A549 treated with ZK216348 at 1 μM for 4 hours (cell line): ENCODE data around the gene CDPF1. TPM values are rescaled to one million over a fixed set of nuclear protein-coding genes. Genes with fewer than 3 reads are reported as not detected.

ENCODE experiments used
- total RNA-seq: library from RNA; stranded (reverse); fragments of 200-300 nt; extraction: Qiagen RNA extraction; gene quantifications from 5 replicates; pipeline ENCODE4 v1.2.3, GENCODE V29; 2022; ENCODE audit warnings: low read depth

CDPF1 gene, protein sequence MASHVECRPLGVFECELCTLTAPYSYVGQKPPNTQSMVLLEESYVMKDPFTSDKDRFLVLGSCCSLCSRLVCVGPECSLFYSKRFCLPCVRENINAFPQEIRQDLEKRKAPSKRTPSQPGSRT
- 7.0 to 13.1 TPM (median 10.4 TPM) in 5 replicates for total RNA-seq

DNA sequence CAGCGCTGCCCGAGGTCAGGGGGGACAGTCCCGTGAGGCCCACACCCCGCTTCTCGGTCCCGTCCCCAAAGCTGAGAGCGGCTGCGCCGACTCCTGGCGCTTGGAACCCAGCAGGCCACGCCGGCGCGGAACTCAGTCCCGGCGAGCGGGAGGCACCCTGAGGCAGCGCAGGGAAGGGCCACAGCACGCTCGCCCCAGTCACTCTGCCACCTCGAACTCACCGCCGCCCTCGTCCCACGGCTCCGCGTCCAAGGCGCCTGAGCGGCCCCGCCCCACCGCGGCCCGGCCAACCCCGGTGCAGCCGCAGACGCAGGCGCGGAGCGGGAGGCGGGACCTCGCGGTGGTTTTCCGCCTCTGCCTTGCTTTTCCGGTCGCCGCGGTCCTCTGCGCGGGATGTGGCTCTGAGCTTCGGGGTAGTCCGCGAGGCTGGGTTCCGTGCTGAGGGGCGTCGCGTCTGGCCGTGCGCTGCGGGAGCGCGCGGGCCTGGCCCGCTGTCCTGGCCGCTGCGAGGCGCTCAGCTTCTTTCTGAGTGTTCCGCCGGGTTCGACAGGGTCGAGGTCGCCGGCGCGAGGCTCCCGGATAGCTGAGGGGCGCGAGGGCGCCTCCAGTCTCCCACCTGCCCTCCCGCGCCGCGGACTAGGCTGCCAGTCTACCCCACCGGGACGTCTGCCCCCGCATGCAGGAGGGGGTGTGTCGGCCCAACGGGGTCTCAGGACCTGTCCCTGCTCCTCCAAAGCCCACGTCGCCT is at the start of gene CDPF1:
Gene CDPF1, minus strand, starts transcription at position 259 of the 748 bp plus-strand sequence. CDS start 2,009 bp downstream, outside the sequence.

DNA sequence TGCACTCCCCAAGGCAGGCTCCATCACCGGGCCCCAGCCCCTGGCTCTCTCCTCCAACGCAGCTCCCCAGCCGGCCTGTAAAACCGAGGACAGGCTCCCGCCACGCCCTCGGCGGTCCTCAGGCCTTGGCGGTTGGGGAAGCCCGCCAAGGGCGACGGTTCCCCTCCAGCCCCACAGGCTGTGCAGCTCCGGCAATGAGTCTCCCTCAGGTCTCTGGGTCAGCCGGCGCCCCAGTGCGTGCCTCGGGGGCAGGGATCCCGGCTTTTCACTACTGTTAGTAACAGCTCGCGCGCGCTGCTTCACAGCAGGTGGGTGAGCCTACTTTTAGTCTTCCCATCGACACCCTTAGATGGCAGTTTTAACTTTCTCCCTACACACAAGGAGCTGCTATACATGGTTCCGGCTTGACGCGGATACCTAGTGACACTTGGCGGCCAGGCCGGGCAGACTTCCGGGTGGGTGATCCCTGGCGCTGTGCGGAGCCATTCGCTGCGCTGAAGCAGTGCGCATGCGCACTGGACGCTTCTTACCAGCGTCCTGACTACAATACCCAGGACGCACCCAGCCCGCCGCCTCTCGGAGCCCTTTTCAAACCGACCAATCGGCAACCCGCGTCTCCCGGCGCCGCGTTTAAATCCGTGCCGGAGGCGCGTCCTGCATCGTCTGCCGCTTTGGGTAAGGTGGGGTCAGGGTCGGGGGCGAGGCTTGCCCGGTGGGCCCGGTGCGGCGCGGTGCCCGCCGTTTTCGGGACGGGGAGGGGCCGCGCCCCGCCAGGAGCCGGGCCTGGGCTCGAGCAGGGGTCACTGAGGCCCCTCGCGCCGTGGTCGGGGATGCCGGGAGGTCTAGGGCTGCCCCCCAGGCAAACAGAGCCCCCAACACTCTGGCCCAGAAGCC is 46.4 kb upstream of the CDPF1 start, which contains the start of gene GTSE1:
Gene GTSE1, plus strand, starts transcription at position 614 of the 894 bp plus-strand sequence. CDS start 531 bp downstream, outside the sequence.

GRCh38 chr22:46267431-46268279 is 17.6 kb upstream of the CDPF1 start, which contains the start of gene TTC38:
TSS of gene TTC38 (plus strand) at chr22:46268008. CDS start at chr22:46268040, 32 bp downstream.

GRCh38 chr22:46263216-46263590 is 13.1 kb upstream of the CDPF1 start, which contains the start of gene PKDREJ:
TSS of gene PKDREJ (minus strand) at chr22:46263343. CDS start at chr22:46263322, 21 bp downstream.

Other genes with a start within 250 kb of the CDPF1 start
- 0.77 to 1.5 TPM (median 1.4 TPM) in 5 replicates for gene PPARA, start 99.8 kb downstream of the CDPF1 start, total RNA-seq
- not detected in 5 replicates for gene PKDREJ, start 13.1 kb upstream of the CDPF1 start, total RNA-seq
- gene TTC38, start 17.7 kb upstream of the CDPF1 start, total RNA-seq = 13.0 to 17.8 TPM (median 14.8 TPM) in 5 replicates
- 24.7 to 35.3 TPM (median 32.0 TPM) in 5 replicates for gene GTSE1, start 46.6 kb upstream of the CDPF1 start, total RNA-seq
- 28.4 to 43.3 TPM (median 38.8 TPM) in 5 replicates for gene TRMU, start 85.4 kb upstream of the CDPF1 start, total RNA-seq